Upper lobe of left lung (tissue), 4 donors: ENCODE data around the gene CACNG5.

Experiments used
- POLR2A ChIP-seq, 4 donors: fragments of 450-650 bp; IDR thresholded peaks; one replicate each; pipeline ENCODE4 v1.5.1; 2016 to 2017; ENCODE audit warnings: antibody characterized with exemption in 4 of 4, mild to moderate bottlenecking in 2 of 4
- TF ChIP-seq, protein P1 (sequence below), 6 experiments: fragments of 450-650 bp in 4 of 6; fragments of 200-600 bp in 2 of 6; sonication (generic) in 2 of 6; IDR thresholded peaks; one replicate each; pipeline ENCODE4 v1.5.1; 2016 to 2019; ENCODE audit warnings: antibody characterized with exemption in 6 of 6

DNA sequence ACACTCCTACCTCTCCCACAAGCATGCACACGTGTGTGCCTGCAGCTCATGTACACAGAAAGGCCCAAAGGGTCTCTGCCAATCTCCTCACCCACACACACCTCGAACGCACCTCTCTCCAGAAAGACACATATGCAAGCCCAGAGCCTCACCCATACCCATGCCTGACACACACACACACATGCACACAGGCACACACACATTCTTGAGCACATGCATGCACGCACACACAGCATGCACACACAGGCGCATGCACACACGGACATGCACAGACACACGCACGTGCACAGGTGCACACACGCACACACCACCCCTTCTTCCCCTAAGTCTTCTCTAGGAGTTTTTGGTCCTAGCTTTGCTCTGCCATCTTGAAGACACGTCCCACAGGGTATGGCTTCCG, 80.9 kb downstream of the CACNG5 start:
- TF ChIP-seq POLR2A (IDR thresholded peaks at IDR 0.05): no peak
- TF ChIP-seq, protein P1, sequence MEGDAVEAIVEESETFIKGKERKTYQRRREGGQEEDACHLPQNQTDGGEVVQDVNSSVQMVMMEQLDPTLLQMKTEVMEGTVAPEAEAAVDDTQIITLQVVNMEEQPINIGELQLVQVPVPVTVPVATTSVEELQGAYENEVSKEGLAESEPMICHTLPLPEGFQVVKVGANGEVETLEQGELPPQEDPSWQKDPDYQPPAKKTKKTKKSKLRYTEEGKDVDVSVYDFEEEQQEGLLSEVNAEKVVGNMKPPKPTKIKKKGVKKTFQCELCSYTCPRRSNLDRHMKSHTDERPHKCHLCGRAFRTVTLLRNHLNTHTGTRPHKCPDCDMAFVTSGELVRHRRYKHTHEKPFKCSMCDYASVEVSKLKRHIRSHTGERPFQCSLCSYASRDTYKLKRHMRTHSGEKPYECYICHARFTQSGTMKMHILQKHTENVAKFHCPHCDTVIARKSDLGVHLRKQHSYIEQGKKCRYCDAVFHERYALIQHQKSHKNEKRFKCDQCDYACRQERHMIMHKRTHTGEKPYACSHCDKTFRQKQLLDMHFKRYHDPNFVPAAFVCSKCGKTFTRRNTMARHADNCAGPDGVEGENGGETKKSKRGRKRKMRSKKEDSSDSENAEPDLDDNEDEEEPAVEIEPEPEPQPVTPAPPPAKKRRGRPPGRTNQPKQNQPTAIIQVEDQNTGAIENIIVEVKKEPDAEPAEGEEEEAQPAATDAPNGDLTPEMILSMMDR (IDR thresholded peaks at IDR 0.05): no peak
